Raji (cell line): ENCODE data around the gene SLC6A17.

Experiments used
- POLR2A ChIP-seq: IDR thresholded peaks from 2 replicates; pipeline ENCODE4 v1.6.1; 2011; ENCODE audit warnings: low read depth, low read length, control low read depth; ENCODE audit not compliant: insufficient read depth

The SLC6A17 gene

DNA sequence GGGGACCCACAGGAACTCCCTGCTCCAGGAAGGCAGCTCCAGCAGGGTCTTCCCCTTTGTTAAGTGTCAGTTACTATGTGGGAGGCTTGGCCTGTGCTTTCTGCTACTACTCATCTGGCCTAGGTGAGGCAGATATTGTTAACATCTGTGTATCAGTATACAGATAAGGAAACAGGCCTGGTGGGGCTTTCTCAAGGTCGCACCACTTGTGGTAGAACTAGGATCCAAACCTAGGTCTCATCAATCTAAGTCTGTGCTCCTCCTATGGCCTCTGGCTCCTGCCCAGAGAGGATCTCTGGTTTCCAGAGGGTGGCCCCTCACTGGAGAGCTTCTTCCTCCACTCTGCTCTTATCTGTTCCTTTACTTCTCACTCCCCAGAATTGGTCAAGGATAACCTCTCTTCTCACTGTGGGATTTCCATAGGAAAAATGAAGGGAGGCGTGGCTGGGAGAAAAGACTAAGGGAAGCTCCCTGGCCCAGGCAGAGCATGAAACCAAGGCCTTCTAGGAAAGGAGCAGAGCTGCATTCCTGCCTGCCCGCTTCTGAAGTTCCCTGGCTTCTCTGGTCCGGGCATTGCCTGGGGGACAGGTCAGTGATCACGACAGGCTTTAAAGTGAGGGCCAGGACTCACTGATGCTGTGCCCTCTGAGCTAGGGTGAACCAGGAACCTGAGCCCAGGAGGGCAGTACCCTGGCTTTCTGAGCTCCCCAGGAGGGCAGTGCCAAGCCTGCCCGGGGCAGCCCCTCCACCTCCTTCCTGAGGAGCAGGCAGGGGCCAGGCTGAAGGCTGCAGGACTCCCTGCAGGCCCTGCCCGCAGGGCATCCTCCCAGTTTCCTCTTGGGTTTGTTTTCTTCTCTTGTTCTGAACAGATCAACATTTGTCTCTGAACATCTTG lies 65.6 kb downstream of the SLC6A17 start:
- TF ChIP-seq POLR2A: no peak

- no peak for TF ChIP-seq POLR2A
These were observed 66.7 kb downstream of the SLC6A17 start for GRCh38 chr1:110216844-110217444.

GRCh38 chr1:110218137-110218536 lies 67.8 kb downstream of the SLC6A17 start:
- no peak for TF ChIP-seq POLR2A

GRCh38 chr1:110218739-110219138 lies 68.4 kb downstream of the SLC6A17 start:
- no peak for TF ChIP-seq POLR2A

GRCh38 chr1:110220324-110220723 lies 70.0 kb downstream of the SLC6A17 start:
- no peak for TF ChIP-seq POLR2A

DNA sequence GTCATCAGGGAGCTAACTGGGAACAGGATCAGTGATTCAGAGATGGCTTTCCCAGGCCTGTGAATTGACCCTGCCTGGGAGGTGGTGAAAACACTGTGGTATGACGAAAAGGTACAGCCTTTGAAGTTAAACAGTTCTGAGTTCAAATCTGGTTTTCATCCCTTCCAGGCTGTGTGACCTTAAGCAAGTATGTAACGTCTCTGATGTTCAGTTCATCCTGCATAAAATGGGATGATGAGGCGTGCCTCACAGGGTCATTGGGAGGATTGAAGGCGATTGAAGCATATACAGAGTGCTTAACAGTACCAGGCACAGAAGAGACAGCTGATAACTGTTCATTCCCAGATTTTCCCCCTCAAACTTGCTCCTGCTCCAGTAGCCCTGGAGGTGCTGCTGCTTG lies 70.8 kb downstream of the SLC6A17 start:
- no peak for TF ChIP-seq POLR2A

- TF ChIP-seq POLR2A: no peak
These were observed 72.8 kb downstream of the SLC6A17 start for GRCh38 chr1:110223127-110223526.

- no peak for TF ChIP-seq POLR2A
These were observed 73.3 kb downstream of the SLC6A17 start for GRCh38 chr1:110223581-110223980.

DNA sequence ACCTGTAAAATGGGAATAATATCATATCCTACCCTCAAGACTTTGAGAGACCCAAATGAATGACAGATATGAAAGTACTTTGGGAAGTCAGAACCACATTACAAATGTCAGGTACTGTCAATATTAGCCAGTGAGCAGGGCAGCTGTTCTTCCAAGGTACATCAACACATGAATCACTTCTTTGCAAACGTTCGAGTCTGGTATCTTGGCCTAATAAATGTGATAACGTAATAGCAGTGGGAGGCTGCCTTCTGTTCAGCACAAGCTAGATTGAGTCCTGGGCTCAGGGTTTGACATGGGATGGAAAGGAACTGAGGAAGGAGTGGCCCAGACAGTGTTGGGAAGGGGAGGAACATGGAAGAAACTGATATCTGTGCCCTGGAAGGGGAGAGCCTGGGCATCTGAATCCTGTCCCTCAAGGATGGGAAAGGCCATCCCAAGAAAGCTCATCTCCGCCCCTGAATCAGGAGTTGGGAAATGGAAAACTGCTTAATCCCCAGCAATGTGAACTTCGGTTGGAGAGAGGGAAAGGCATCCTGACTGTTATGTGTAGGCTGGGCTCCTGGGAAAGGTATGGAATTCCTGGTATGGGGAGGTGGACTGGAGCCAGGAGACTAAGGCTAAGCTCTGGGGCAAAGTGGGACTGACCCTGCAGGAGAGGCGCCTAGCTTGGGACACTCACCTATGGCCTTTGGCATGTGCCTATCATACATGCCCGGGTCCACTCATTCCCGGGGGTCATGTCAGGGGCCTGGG lies 74.1 kb downstream of the SLC6A17 start:
- no peak for TF ChIP-seq POLR2A

- no peak for TF ChIP-seq POLR2A
These were observed 74.9 kb downstream of the SLC6A17 start for GRCh38 chr1:110225212-110225611.

DNA sequence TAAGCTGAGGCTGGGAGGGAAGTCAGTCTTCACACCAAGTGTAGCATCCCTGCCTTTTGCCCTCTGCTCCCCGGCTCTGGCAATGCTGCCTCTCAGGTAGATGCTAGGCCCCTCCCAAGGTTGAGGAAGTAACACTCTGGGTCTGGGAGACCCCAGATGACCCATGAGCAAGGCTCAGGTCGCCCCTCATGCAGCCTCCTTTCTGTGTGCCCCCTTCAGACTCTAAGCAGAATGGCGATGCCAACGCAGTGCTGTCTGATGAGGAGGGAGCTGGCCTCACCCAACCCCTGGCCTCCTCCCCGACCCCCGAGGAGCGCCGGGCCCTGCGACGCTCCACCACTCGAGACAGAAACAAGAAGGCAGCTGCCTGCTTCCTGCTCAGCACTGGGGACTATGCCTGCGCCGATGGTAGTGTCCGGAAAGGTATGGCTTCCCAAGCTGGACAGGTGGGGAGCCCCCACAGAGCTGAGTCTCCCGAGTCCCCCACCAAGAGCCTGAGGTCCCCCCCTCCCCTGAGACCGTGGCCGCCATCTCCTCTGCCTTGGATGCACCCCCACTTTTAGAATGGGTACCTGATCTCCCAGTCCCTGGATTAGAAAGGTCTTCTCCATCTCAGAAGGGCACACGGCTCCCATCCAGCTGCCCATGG lies 75.6 kb downstream of the SLC6A17 start:
- TF ChIP-seq POLR2A: no peak

- TF ChIP-seq POLR2A: no peak
These were observed 77.5 kb downstream of the SLC6A17 start for GRCh38 chr1:110227774-110228173.

GRCh38 chr1:110228381-110228780 lies 78.1 kb downstream of the SLC6A17 start:
- no peak for TF ChIP-seq POLR2A

GRCh38 chr1:110228869-110229268 lies 78.6 kb downstream of the SLC6A17 start:
- no peak for TF ChIP-seq POLR2A

DNA sequence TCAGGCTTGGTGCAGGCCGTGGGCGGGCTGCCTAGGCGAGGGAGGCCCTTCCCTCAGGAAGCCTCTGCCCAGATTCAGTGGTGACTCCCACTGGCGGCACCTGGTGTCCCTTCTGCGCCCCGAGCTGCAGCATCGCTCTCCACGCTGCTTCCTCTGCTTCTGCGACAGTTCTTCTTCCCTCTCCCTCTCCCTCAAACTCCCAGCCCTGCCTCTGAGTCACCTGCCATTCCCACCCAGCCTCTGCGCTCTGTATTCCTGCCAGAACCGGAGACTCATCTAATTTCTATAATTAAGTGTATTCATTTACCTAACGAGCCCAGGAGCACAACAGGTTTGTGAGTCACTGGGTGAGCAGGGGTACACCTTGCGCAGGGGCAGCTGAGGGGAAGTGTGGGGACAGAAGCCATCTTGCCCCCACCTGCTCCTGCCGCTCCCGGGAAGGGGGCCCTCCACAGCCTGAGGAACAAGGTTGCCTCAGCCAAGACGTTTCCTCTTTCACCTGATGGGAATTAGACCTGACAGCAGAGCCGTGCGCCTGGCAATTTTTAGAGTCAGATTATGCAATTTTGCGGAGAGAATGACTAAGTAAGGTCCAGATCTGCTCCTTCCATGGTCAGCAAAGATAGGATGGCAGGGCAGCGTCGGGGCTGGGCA lies 79.2 kb downstream of the SLC6A17 start:
- TF ChIP-seq POLR2A: no peak
